Tibial nerve (tissue), 3 donors: ENCODE measurements around the gene C9orf72.

Experiments
- CTCF ChIP-seq, 5 experiments: fragments of 200-600 bp in 3 of 5; fragments of 450-650 bp in 2 of 5; sonication (generic) in 3 of 5; IDR thresholded peaks; one replicate each; pipeline ENCODE4 v1.5.1; 2016 to 2019; ENCODE audit warnings: antibody characterized with exemption in 5 of 5, mild to moderate bottlenecking in 3 of 5, moderate library complexity in 2 of 5
- POLR2A ChIP-seq, 2 donors: fragments of 450-650 bp; IDR thresholded peaks; one replicate each; pipeline ENCODE4 v1.6.1; 2017; ENCODE audit warnings: antibody characterized with exemption in 2 of 2, mild to moderate bottlenecking in 2 of 2, moderate library complexity in 2 of 2

GRCh38 chr9:27586304-27586703 lies 13.0 kb upstream of the C9orf72 start:
- no peak for TF ChIP-seq POLR2A (IDR thresholded peaks at IDR 0.05)
- no peak for TF ChIP-seq CTCF (IDR thresholded peaks at IDR 0.05)
